Glomerular endothelial cell (primary cell): Measurements from ENCODE around the gene CBR1. TPM values are rescaled to one million over a fixed set of nuclear protein-coding genes. Genes with fewer than 3 reads are reported as not detected.
"Not testable (repeated sequence)": the region's sequence is repeated elsewhere in the genome, so short reads cannot be mapped to it uniquely, and the experiment has no call there.

Experiments
- DNase-seq: peaks from one replicate; pipeline ENCODE4 v3.0.0-alpha.2; 2011; ENCODE audit warnings: low read depth, low spot score; ENCODE audit errors: extremely low read depth
- total RNA-seq: library from RNA; depleted of rRNA; stranded (reverse); fragments of >200 nt; gene quantifications from 2 replicates; pipeline ENCODE4 v1.2.3, GENCODE V29; 2015

Gene CBR1
- total RNA-seq, 1 donor from 2014 or later, result 67.4 TPM

DNA sequence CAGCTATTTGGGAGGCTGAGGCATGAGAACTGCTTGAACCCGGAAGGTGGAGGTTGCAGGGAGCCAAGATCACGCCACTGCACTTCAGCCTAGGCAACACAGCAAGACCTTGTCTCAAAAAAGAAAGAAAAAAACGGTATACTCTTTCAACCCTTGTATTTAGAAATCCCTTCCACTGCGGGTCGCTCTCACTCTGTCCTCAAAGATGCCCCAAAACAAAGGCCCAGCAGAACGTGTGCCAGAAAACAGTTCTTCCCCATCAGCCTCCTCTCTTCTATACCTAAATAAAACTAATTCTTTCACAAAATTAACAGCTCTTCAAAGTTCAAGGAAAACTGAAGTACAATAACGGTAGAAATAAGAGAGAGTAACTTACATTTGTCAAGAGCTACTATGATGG lies 22.7 kb upstream of the CBR1 start:
- no peak for DNase-seq

DNA sequence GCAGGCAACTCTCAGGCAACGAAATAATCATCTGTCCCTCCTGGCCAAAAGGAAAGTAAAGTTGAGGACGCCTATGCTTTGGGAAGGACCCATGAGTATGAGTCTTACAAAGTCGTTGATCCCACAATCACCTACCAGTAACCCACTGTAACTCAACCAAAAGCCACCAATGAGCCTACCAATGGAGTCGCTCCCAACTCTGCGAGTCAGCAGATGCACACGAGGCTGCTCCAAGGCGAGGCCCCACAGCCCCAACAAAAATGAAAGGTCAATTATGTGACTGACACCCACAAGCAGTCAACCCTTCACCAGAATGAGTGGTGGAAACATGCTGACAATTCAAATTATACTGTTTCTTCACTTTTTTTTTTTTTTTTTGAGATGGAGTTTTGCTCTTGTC lies 21.5 kb upstream of the CBR1 start:
- no peak for DNase-seq

DNA sequence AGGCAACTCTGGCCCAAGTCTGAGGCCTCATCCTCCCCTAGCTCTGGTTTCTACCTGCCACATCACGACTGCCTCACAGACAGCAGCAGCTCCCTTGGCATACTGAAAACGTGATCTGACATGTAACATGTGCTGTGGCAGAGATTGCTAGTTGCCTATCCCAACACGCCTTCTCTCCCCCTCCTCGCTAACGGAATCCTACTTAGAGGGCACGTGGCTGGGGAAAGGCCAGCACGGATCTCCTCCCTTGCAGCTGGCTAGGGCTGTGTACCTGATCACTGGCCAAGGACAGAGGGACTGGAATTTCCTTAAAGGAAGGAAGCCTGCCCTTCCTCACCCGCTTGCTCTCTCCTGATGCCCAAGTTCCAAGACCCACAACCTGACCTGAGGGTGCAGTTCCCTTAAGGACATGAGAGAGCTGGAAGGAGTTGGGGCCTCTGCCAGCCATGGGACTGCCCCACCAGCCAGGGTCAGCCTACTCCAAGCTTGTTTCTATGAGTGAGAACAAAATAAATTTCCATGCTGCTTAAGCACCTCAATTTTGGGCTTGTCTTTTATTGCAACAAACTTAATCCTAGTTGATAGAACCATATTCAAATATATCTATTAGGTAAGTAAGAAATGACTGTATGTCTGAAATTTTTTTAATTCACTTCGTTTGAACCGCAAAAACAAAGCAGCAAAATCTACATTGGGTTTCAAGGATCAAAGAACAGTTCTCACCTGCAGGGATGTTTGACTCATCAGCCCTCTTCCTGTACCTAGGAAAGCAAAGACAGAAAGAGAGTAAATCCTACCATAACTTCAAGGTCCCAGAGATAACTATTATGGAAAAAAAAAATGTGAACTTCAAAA lies 16.7 kb upstream of the CBR1 start:
- DNase-seq, result no peak

DNA sequence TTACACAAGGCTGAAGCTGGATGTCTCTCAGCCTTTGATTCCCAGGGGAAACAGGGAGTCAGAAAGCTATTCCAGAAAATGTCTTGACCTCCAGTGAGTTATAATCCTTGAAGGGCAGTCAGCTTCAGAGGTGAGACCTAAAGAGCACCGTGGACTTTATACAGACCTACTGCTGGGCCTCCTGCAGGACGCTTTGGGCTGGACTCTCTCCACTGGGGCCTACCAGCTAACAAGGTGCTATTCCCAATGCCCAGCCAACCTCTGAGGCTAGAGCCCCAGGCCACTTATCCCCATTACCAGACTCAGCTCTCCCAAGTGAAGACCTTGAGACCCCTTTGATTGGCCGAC lies 16.1 kb upstream of the CBR1 start:
- DNase-seq, result no peak

DNA sequence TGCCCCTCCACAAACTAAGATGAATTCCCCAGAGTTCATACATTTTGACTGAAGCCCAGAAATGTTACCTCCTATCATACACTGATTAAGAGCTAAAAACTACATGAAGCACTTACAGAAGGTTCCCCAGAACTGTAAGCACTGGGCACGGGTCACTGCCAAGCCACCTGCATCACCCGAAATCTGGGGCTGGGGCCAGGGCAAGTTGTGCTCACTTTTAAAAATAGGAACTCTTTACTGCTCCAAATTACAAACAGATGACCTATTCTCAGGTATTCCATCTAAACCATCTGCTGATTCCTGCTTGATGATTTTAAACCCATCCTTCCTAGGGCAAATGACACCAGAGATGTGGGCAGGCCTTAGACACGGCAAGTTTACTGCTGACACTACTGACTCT lies 14.3 kb upstream of the CBR1 start:
- no peak for DNase-seq

- DNase-seq, result no peak
These were observed 10.0 kb upstream of the CBR1 start for GRCh38 chr21:36059823-36060158.

DNA sequence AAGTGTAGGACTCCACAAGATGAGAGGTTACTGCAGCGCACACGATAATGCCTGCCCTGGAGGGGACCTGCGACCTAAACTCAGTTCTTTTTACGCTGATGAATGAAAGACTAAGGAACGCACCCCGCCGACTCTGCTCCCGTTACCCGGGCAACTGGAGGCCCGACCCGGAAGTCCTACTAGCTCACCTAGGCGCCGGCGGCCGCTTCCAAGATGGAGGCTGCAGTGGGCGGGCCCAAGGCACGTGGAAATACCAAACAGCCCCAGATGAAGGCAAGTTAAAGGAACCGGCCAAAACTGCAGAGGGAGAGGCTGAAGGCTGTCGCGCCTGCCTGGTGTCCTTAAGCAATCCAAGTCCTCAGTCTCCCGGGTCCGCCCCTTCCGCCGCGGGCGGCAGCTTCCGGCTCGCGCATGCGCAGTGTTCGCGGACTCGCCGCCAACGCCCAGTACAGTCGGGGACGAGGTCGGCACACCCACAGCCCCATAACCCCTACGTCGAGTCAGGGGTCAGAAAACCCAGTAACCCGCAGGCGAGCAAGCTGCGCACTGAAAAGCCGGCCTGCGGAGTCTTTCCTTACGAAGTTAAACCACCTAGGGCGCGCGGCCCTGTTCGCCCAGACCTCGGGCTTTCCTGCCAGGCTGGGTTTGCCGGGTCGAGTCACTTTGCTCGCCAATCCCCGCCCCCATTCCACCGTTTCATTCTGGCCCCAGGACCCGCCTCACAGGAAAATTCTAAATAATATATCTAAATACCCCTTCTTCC lies 9.5 kb upstream of the CBR1 start, which contains the start of gene SETD4:
TSS of gene SETD4 (minus strand) at position 368 of the 763 bp plus-strand sequence. CDS start 1,638 bp downstream, outside the sequence.
- peak; percentile 60 for DNase-seq

DNA sequence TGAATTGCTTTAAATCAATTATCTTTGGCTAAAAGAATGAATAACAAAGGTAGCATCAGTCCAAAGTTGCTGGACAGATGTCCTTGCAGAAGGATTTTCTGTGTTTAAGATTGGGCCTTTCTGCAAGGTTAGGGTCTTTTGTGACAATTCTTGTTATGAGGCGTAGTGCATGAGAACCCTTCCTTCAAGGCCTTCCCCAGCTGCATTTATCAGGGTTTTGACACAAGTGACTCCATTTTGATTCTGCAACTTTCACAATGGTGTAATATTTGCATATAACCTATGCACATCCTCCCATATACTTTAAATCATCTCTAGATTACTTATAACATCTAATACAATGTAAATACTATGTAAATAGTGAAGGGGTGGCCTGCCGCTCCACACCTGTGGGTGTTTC lies 8.4 kb upstream of the CBR1 start:
- DNase-seq, result no peak

DNA sequence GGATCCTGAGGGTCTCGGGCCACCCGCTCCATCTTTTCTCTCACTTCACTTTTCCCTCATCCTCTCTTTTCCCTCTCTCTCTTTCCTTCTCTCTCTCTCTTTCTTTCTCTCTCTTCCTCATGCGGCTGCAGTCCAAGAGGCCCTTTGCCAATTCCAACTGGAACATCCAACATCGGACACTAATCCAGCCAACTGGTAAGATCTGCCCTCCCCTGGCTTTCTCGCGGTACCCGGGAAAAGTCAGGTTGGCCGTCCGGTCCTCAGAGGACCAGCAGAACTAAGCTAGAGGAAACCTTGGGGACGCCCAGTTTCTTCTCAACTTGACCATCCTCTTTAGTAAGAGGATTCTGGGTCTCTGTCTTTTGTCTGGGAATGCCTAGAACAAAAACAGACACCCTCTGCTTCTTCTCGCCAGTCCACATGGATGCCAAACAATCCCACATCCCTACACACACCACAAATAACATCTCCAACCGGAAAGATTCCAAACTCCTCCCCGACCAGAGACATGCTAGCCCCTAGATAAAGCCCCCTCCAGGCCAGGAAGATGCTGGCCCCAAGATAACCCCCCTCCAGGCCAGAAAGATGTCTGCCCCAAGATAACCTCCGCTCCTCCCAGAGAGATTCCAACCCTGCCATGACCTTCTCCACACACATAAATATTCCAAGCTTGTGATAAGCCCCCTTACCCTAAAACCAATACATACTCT lies 6.3 kb upstream of the CBR1 start:
- DNase-seq, result no peak

DNA sequence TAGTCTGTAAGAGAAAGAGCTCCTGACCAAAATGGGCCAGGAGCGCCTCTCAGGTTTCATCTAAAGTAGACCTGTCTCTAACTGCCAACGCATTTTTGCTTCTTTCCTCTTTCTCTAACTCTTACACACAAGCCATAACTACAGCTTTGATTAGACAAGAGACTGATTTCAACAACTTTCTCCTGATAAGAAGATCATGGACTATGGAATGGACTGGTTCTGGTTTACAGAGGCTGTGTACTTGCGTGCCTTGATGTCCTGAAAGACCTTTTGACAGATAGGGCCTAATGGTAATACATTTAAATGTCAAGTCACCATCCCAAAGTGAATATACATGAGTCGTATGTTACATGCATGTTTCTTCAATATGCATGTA lies 5.8 kb upstream of the CBR1 start:
- DNase-seq, result no peak

DNA sequence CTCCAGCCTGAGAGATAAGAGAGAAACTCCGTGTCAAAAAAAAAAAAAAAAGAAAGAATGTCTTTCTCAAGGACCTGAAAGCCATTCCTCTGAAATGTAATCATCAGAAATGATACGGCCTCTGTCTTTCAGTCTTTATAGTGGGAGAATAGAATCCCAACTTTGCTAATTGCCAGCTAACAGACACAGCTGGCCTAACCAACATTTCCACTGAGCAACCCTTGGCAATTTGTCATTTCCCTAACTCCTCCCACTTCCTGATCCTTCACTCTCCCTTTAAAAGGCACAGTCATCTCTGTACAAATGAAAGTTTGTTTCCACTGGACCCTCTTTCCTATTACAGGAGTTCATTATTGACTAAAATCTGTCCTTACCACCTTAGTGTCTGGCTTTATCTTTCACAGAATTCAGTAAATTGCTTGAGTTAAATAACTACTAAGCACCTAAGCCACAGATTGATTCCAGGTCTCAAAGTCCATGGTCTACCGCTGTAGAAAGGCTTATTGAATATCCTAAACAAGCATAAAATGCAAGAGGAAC lies 4.3 kb upstream of the CBR1 start:
- DNase-seq, result peak; percentile 45

DNA sequence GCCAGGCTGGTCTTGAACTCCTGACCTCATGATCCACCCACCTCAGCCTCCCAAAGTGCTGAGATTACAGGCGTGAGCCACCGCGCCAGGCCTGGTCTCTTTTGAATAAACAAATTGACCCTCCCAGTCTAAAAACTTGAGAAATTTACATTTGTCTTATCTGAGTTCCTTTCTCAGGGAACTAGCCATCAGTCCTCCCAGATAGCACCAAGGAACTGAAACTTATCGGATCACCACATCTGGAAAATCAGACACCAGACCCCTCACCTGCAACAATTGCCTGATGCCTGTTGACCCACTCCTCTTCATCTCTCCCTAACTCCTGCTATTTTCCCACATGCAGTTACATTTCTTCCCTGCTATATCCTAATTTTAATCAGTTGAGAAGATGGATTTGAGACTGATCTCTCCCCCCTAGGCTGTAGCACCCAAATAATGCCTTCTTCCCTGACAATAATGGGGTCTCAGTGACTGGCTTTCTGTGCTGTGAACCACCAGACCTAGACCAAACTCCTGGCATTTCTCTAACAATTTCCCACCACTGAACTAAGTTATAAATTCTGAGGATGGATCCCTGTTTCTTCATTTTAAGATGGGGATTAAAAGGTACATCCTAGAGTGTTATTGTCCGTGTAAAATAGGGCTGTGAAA lies 951 bp upstream of the CBR1 start:
- DNase-seq, result no peak

- no peak for DNase-seq
These were observed 1.2 kb downstream of the CBR1 start for GRCh38 chr21:36070999-36071398.

- no peak for DNase-seq
These were observed 2.8 kb downstream of the CBR1 start for GRCh38 chr21:36072453-36073162.

DNA sequence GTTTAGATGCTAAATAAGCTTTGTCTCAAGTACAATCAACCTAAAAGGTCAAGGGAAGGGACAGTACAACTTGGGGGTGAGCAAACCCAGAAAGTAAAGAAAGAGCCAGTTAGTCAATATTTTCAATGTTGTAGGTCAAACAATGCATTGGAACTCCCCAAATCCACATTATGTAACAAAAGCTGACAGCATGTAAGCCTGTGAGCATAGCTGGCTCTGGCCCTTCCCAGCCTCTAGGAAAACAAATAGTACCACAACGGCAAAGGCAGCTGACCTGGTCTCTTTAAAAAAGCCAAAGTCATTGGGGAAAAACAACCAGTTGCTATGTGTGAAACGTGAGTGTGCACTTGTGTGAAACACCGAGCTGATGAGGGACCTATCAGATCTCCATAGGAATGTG lies 3.4 kb downstream of the CBR1 start:
- DNase-seq, result no peak

DNA sequence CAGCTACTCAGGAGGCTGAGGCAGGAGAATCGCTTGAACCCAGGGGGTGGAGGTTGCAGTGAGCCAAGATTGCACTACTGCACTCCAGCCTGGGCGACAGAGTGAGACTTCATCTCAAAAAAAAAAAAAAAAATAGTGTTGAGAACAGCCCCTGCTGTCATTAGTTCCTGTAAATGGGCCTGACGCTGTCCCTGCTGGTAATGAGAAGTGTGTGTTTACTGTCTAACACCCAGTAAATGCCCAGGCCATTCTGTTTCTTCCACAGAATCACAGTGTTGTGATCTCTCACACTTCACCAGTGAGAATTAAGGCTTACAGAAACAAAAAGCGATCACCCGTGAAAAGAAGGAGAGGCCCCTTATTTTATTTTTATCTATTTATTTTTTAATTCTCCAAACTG lies 4.1 kb downstream of the CBR1 start:
- DNase-seq, result not testable (repeated sequence)

DNA sequence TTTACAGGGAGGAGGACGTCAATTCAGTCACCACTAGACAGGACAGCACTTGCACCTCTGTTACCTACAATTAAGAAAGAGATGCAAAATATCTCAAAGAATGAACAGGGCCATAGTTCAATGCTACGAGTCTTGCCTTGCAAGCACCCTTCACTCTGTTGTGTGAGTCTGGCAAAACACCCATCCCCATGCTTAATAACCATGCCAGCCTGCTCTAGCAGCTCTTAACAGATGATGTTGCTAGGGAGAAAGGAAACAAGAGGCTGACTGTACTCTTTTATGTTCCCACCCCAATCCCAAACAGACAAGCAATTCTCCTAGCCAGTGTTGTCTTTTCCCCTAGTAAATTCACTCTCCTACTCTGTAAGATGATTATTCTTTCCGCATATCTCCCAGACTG lies 5.3 kb downstream of the CBR1 start:
- no peak for DNase-seq

DNA sequence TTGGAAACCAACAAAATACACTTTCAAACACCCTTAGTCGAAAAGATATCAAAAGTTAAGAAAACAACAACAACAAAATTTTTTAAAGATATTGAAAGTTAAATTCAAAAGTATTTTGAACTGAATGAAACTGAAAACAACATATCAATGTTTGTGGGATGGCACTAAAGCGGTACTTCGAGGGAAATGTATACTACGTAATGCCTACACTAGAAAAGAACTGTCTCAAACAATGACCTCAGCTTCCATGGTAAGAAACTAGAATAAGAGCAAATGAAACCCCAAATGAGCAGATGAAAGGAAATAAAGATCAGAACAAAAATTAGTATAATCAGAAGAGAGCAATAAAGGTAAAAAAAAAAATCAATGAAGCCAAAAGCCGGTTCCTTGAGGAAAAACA lies 6.1 kb downstream of the CBR1 start:
- no peak for DNase-seq

- no peak for DNase-seq
These were observed 7.2 kb downstream of the CBR1 start for GRCh38 chr21:36076878-36077655.

- no peak for DNase-seq
These were observed 7.9 kb downstream of the CBR1 start for GRCh38 chr21:36077758-36078157.
